ENCODE results near the gene C5orf58. TPM values are rescaled to one million over a fixed set of nuclear protein-coding genes. Genes with fewer than 3 reads are reported as not detected.

Gene C5orf58
- total RNA-seq, 1 donor from 2014 or later: not detected

DNA sequence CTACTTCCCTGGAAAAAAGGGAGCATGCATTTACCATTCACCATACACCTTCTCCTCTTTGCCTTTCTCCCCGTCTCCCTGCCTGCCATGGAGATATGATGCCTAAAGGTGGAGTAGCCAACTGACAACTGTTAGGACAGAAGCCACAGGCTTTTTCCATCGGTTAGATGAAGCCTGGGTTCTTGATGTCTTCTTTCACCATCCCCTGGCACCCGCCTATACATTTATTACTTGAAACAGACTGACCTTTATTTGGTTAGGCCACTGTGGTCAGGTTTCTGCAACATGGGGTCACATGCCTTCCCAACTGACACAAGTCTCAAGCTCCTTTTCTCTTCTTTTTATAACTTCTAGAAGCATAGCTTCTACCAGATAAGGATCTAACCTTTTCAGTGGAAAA, 57.7 kb downstream of the C5orf58 start:
- no peak overlapping the region for H3K27ac ChIP-seq
- Mint-ChIP-seq H3K4me1 (no peaks in the 10 kb centered on the region), H3K36me3 (no peaks in the 10 kb centered on the region), H3K27ac (no peak overlapping the region), H3K9me3 (peaks cover 23% of the 10 kb centered on the region), H3K27me3 (ENCODE audit: insufficient read depth, low read depth) (peaks cover 7% of the 10 kb centered on the region), H3K4me3 (no peak overlapping the region)
- H3K4me1 ChIP-seq: no peaks in the 10 kb centered on the region
- H3K9me3 ChIP-seq (ENCODE audit: low read depth): peaks cover 6% of the 10 kb centered on the region
- DNase-seq (ENCODE audit: low spot score): no peak
- TF ChIP-seq EZH2 (IDR thresholded peaks at IDR 0.05) (no peak), EZH2phosphoT487 (IDR thresholded peaks at IDR 0.05) (no peak)
- TF ChIP-seq, protein P1, sequence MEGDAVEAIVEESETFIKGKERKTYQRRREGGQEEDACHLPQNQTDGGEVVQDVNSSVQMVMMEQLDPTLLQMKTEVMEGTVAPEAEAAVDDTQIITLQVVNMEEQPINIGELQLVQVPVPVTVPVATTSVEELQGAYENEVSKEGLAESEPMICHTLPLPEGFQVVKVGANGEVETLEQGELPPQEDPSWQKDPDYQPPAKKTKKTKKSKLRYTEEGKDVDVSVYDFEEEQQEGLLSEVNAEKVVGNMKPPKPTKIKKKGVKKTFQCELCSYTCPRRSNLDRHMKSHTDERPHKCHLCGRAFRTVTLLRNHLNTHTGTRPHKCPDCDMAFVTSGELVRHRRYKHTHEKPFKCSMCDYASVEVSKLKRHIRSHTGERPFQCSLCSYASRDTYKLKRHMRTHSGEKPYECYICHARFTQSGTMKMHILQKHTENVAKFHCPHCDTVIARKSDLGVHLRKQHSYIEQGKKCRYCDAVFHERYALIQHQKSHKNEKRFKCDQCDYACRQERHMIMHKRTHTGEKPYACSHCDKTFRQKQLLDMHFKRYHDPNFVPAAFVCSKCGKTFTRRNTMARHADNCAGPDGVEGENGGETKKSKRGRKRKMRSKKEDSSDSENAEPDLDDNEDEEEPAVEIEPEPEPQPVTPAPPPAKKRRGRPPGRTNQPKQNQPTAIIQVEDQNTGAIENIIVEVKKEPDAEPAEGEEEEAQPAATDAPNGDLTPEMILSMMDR (IDR thresholded peaks at IDR 0.05): no peak
- no peaks in the 10 kb centered on the region for H3K27me3 ChIP-seq
- H4K20me1 ChIP-seq (ENCODE audit: low read depth): no peaks in the 10 kb centered on the region
- no peak overlapping the region for H3K4me2 ChIP-seq
- H3K79me2 ChIP-seq (ENCODE audit: low read depth): no peaks in the 10 kb centered on the region
- H2AFZ ChIP-seq (replicated peaks): no peak overlapping the region
- no peaks in the 10 kb centered on the region for H3F3A ChIP-seq (ENCODE audit: low read depth)
- H3K9ac ChIP-seq: no peak overlapping the region
- no peaks in the 10 kb centered on the region for H3K36me3 ChIP-seq
- no peak overlapping the region for H3K4me3 ChIP-seq

DNA sequence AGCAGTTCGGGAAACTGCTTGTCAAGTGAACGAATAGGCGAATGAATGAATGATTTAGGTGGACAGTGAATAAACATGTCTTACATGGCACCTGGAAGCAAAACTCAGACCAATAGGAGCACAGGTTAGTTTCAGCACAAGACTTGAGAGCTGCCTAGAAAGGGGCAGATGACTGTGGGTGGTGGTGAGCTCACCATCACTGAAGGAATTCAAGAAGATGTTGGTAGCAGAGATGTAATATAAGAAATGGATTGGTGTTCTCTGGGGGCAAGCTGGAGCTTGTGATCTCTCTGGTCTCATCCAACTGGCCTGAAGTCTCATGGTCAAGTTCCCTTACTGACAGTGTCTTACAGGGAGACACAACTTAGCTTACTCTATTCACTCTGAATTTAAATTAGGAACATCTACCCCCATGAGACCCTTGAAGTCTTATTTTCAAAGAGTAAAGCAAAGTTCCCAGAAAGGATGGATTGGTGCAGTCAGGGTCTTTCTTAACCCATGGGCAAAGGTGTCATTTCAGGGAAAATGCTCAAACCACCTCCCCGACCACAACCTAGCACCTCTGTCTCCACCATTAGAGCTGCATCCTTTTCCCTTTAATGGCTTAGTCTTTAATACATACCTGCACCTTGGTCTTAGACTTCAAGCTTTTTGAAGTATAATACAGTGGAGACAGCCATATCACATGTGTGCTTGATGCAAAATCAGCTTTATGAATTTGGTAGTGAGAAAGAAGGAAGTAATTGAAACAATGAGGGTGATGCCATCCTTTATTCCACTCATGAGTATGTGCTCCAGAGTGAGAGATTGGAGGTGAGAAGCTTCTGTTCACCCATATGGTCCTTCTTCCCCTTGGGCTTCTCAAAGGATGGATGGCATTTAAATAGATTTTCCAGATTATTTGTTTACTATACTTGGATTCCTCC, 59.7 kb downstream of the C5orf58 start:
- no peak for DNase-seq (ENCODE audit: low spot score)
- Histone ChIP-seq H2AFZ (replicated peaks) (no peak overlapping the region), H3F3A (ENCODE audit: low read depth) (no peaks in the 10 kb centered on the region), H4K20me1 (ENCODE audit: low read depth) (no peaks in the 10 kb centered on the region), H3K9me3 (ENCODE audit: low read depth) (peaks cover 6% of the 10 kb centered on the region), H3K9ac (no peak overlapping the region), H3K36me3 (no peaks in the 10 kb centered on the region), H3K27me3 (no peaks in the 10 kb centered on the region), H3K27ac (no peak overlapping the region), H3K4me3 (no peak overlapping the region), H3K4me1 (no peaks in the 10 kb centered on the region), H3K79me2 (ENCODE audit: low read depth) (no peaks in the 10 kb centered on the region), H3K4me2 (no peak overlapping the region)
- H3K9me3 Mint-ChIP-seq: peaks cover 20% of the 10 kb centered on the region
- H3K4me1 Mint-ChIP-seq: no peaks in the 10 kb centered on the region
- TF ChIP-seq EZH2phosphoT487 (IDR thresholded peaks at IDR 0.05): no peak
- TF ChIP-seq, protein P1 (IDR thresholded peaks at IDR 0.05): no peak
- TF ChIP-seq EZH2 (IDR thresholded peaks at IDR 0.05): no peak
- no peak overlapping the region for H3K27ac Mint-ChIP-seq
- H3K4me3 Mint-ChIP-seq: no peak overlapping the region
- no peaks in the 10 kb centered on the region for H3K36me3 Mint-ChIP-seq
- H3K27me3 Mint-ChIP-seq (ENCODE audit: insufficient read depth, low read depth): peaks cover 5% of the 10 kb centered on the region

DNA sequence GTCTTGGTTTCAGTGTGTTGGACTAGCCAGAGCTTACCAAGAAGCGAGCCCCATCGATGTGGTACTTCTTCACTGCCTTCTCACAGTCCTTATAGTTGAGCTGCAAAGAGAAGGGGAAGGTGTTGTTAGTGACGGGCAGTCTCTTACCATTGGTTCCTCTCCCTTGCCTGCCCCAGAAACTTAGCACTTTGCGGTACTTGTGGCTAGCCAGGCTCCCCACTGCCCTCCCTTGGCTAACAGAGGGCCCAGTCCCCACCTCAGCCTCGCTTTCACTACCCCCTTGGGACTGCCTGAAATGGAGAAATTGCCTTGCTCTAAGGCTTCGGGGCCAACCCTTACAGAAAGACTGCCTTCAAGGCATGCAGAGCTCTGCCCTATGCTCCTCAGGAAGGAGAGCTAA, 60.5 kb downstream of the C5orf58 start:
- H3K36me3 ChIP-seq: no peaks in the 10 kb centered on the region
- peak overlapping the region; percentile 98 for H2AFZ ChIP-seq (replicated peaks)
- peaks cover 6% of the 10 kb centered on the region for H3K9me3 ChIP-seq (ENCODE audit: low read depth)
- H3K27me3 ChIP-seq: no peaks in the 10 kb centered on the region
- Mint-ChIP-seq H3K4me1 (no peaks in the 10 kb centered on the region), H3K9me3 (peaks cover 17% of the 10 kb centered on the region), H3K27ac (no peak overlapping the region), H3K4me3 (no peak overlapping the region), H3K27me3 (ENCODE audit: insufficient read depth, low read depth) (peaks cover 3% of the 10 kb centered on the region), H3K36me3 (no peaks in the 10 kb centered on the region)
- no peak overlapping the region for H3K4me3 ChIP-seq
- TF ChIP-seq, protein P1 (IDR thresholded peaks at IDR 0.05): no peak
- TF ChIP-seq EZH2 (IDR thresholded peaks at IDR 0.05) (no peak), EZH2phosphoT487 (IDR thresholded peaks at IDR 0.05) (no peak)
- no peaks in the 10 kb centered on the region for H3K79me2 ChIP-seq (ENCODE audit: low read depth)
- no peak overlapping the region for H3K27ac ChIP-seq
- H3F3A ChIP-seq (ENCODE audit: low read depth): no peaks in the 10 kb centered on the region
- peak overlapping the region; percentile 18 for H3K4me2 ChIP-seq
- DNase-seq (ENCODE audit: low spot score): no peak
- no peak overlapping the region for H3K9ac ChIP-seq
- no peaks in the 10 kb centered on the region for H3K4me1 ChIP-seq
- no peaks in the 10 kb centered on the region for H4K20me1 ChIP-seq (ENCODE audit: low read depth)

Data from neural progenitor cell (in vitro differentiated cells).